Neural progenitor cell (in vitro differentiated cells): Measurements from ENCODE around the gene ZPR1. TPM values are rescaled to one million over a fixed set of nuclear protein-coding genes. Genes with fewer than 3 reads are reported as not detected.

Experiments
- DNase-seq: peaks from one replicate; pipeline ENCODE4 v3.0.0-alpha.2; 2016; ENCODE audit warnings: low spot score
- H2AFZ ChIP-seq: fragments of 200-600 bp; sonication (generic); replicated peaks from 2 replicates; pipeline ENCODE4 v1.6.1; 2016; ENCODE audit warnings: antibody characterized with exemption
- H3F3A ChIP-seq: fragments of 200-600 bp; sonication (generic); 2 replicates; pipeline ENCODE4 v1.6.1; 2016; ENCODE audit warnings: antibody characterized with exemption, low read depth
- H3K27ac ChIP-seq: fragments of 200-600 bp; sonication (generic); 2 replicates; pipeline ENCODE4 v1.5.1; 2016; ENCODE audit warnings: mild to moderate bottlenecking
- H3K27me3 ChIP-seq: fragments of 200-600 bp; sonication (generic); 2 replicates; pipeline ENCODE4 v1.6.1; 2016; ENCODE audit warnings: mild to moderate bottlenecking, moderate library complexity
- H3K36me3 ChIP-seq: fragments of 200-600 bp; sonication (generic); 2 replicates; pipeline ENCODE4 v1.5.1; 2016
- H3K4me1 ChIP-seq: fragments of 200-600 bp; sonication (generic); 2 replicates; pipeline ENCODE4 v1.6.1; 2016; ENCODE audit warnings: mixed run types
- H3K4me2 ChIP-seq: fragments of 200-600 bp; sonication (generic); 2 replicates; pipeline ENCODE4 v1.6.1; 2016
- H3K4me3 ChIP-seq: fragments of 200-600 bp; sonication (generic); 2 replicates; pipeline ENCODE4 v1.5.1; 2016
- H3K79me2 ChIP-seq: fragments of 200-600 bp; sonication (generic); 2 replicates; pipeline ENCODE4 v1.6.1; 2016; ENCODE audit warnings: low read depth
- H3K9ac ChIP-seq: fragments of 200-600 bp; sonication (generic); 2 replicates; pipeline ENCODE4 v1.6.1; 2016
- H3K9me3 ChIP-seq: fragments of 200-600 bp; sonication (generic); 2 replicates; pipeline ENCODE4 v1.5.1; 2016; ENCODE audit warnings: low read depth
- H4K20me1 ChIP-seq: fragments of 200-600 bp; sonication (generic); 2 replicates; pipeline ENCODE4 v1.6.1; 2016; ENCODE audit warnings: low read depth
- H3K27ac Mint-ChIP-seq: 3 replicates; pipeline ENCODE4 v1.8.0; 2021; ENCODE audit warnings: mixed read lengths
- H3K27me3 Mint-ChIP-seq: 2 replicates; pipeline ENCODE4 v1.8.0; 2022; ENCODE audit warnings: low read depth, mild to moderate bottlenecking, inconsistent platforms, moderate library complexity, mixed read lengths; ENCODE audit not compliant: insufficient read depth
- H3K36me3 Mint-ChIP-seq: 3 replicates; pipeline ENCODE4 v1.8.0; 2021; ENCODE audit warnings: mixed read lengths
- H3K4me1 Mint-ChIP-seq: 3 replicates; pipeline ENCODE4 v1.8.0; 2021; ENCODE audit warnings: mixed read lengths
- H3K4me3 Mint-ChIP-seq: 3 replicates; pipeline ENCODE4 v1.8.0; 2021; ENCODE audit warnings: mild to moderate bottlenecking, moderate library complexity, mixed read lengths
- H3K9me3 Mint-ChIP-seq: 3 replicates; pipeline ENCODE4 v1.8.0; 2020; ENCODE audit warnings: mixed read lengths
- CTCF ChIP-seq: fragments of 200-600 bp; sonication (generic); IDR thresholded peaks from 2 replicates; pipeline ENCODE4 v1.5.1; 2017; ENCODE audit warnings: antibody characterized with exemption, mild to moderate bottlenecking
- EZH2 ChIP-seq: fragments of 200-600 bp; sonication (generic); IDR thresholded peaks from 2 replicates; pipeline ENCODE4 v1.6.1; 2017; ENCODE audit warnings: antibody characterized with exemption, mild to moderate bottlenecking, moderate library complexity
- EZH2phosphoT487 ChIP-seq: fragments of 200-600 bp; sonication (generic); IDR thresholded peaks from 2 replicates; pipeline ENCODE4 v1.6.1; 2017; ENCODE audit warnings: antibody characterized with exemption
- total RNA-seq: library from RNA; depleted of rRNA; stranded (reverse); fragments of >200 nt; gene quantifications from 2 replicates; pipeline ENCODE4 v1.2.3, GENCODE V29; 2015; ENCODE audit warnings: low replicate concordance

ZPR1 gene
- total RNA-seq, 1 donor from 2014 or later: 38.5 TPM

- H3K27me3 Mint-ChIP-seq: no peaks in the 10 kb centered on the region
- peaks cover 10% of the 10 kb centered on the region for H3K4me1 Mint-ChIP-seq
- H3K27ac Mint-ChIP-seq: no peak within 1 kb of the TSS
These were observed 41.8 kb upstream of the ZPR1 start, which contains the start of gene APOC3 for GRCh38 chr11:116829525-116830183. TSS of gene APOC3 (plus strand) at chr11:116829907. CDS start at chr11:116830583, 676 bp downstream.

GRCh38 chr11:116828632-116829524 lies 41.1 kb upstream of the ZPR1 start:
- Histone ChIP-seq H3K27me3 (peaks cover 2% of the 10 kb centered on the region), H3K9me3 (no peaks in the 10 kb centered on the region), H3K4me2 (no peak overlapping the region), H3K9ac (no peak overlapping the region), H4K20me1 (no peaks in the 10 kb centered on the region), H3F3A (no peaks in the 10 kb centered on the region), H2AFZ (peak overlapping the region; percentile 57), H3K4me1 (peaks cover 12% of the 10 kb centered on the region), H3K79me2 (no peaks in the 10 kb centered on the region), H3K36me3 (no peaks in the 10 kb centered on the region), H3K4me3 (no peak overlapping the region), H3K27ac (no peak overlapping the region)
- no peak overlapping the region for H3K4me3 Mint-ChIP-seq
- no peaks in the 10 kb centered on the region for H3K27me3 Mint-ChIP-seq
- DNase-seq: no peak
- no peak overlapping the region for H3K27ac Mint-ChIP-seq
- TF ChIP-seq EZH2phosphoT487 (no peak), EZH2 (no peak), CTCF (no peak)
- peaks cover 5% of the 10 kb centered on the region for H3K9me3 Mint-ChIP-seq
- no peaks in the 10 kb centered on the region for H3K36me3 Mint-ChIP-seq
- H3K4me1 Mint-ChIP-seq: peaks cover 9% of the 10 kb centered on the region

More at GRCh38 chr11:116829525-116830183, 41.8 kb upstream of the ZPR1 start, which contains the start of gene APOC3:
- no peak for TF ChIP-seq CTCF
- no peak for TF ChIP-seq EZH2
- no peak for TF ChIP-seq EZH2phosphoT487
- Histone ChIP-seq H3K4me3 (no peak within 1 kb of the TSS), H3K9ac (no peak within 1 kb of the TSS), H3F3A (no peaks in the 10 kb centered on the region), H3K4me1 (peaks cover 10% of the 10 kb centered on the region), H3K27ac (no peak within 1 kb of the TSS), H3K9me3 (no peaks in the 10 kb centered on the region), H3K27me3 (peaks cover 6% of the 10 kb centered on the region), H3K79me2 (no peaks in the 10 kb centered on the region), H4K20me1 (no peaks in the 10 kb centered on the region), H3K4me2 (no peak within 1 kb of the TSS), H3K36me3 (no peaks in the 10 kb centered on the region), H2AFZ (peak within 1 kb of the TSS; percentile 57)
- Mint-ChIP-seq H3K36me3 (no peaks in the 10 kb centered on the region), H3K4me3 (no peak within 1 kb of the TSS), H3K9me3 (peaks cover 5% of the 10 kb centered on the region)
- no peak for DNase-seq

GRCh38 chr11:116827461-116827860 lies 39.6 kb upstream of the ZPR1 start:
- H3K4me3 Mint-ChIP-seq: no peak overlapping the region
- peaks cover 5% of the 10 kb centered on the region for H3K9me3 Mint-ChIP-seq
- DNase-seq: no peak
- H3K27ac Mint-ChIP-seq: no peak overlapping the region
- Histone ChIP-seq H3K36me3 (no peaks in the 10 kb centered on the region), H2AFZ (no peak overlapping the region), H3F3A (no peaks in the 10 kb centered on the region), H3K27me3 (no peaks in the 10 kb centered on the region), H3K9ac (no peak overlapping the region), H3K4me3 (no peak overlapping the region), H4K20me1 (no peaks in the 10 kb centered on the region), H3K79me2 (no peaks in the 10 kb centered on the region), H3K4me2 (no peak overlapping the region), H3K27ac (no peak overlapping the region), H3K9me3 (no peaks in the 10 kb centered on the region), H3K4me1 (peaks cover 15% of the 10 kb centered on the region)
- no peaks in the 10 kb centered on the region for H3K27me3 Mint-ChIP-seq
- peaks cover 10% of the 10 kb centered on the region for H3K4me1 Mint-ChIP-seq
- TF ChIP-seq EZH2phosphoT487: no peak
- no peak for TF ChIP-seq EZH2
- H3K36me3 Mint-ChIP-seq: no peaks in the 10 kb centered on the region
